ENCODE results near the gene FAM181A.

Gene FAM181A

DNA sequence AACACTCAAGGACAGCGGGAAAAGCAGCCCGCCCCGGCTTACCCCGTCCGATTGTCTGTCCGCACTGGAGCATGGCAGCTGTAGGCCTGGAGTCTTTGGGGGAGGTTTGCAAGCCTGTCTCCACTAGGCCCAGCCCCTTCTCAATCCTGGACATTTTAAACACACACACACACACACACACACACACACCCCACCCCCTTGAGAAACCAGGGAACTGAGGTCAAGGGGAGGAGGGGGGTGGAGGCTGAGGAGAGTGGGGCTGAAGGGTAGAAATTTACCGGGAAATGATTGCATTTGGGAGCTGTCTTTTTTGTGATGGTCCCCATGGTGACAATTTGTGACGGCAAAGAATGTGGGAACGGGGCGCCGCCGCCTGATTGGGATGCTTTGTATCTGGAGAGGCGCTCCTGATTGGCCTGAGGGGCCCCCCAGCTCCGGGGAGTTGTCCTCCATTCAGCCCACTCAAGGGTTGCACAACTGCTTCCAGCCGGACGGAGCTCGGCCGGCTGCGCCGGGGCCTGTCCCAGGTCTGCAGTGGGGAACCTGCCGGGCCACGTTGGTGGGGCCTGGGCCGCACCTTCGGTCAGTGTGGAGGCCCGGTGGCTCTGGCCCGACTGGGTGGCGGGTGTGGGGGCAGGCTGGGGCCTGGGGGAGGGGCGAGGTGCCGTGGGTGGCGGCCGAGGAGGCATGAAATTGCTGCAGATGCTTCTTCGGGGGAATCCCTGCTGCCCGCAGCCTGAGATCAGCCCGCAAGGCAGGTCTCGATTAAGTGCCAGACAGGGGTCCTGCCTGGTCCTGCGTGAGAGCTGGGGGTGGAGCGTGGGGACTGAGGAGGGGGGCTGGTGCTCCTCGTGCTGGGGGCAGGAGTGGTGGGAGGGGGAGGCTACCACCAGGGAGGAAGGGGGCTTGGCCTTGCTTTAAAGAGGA, at the start of gene FAM181A:
TSS of gene FAM181A (plus strand) at position 472 of the 927 bp plus-strand sequence. CDS start 942 bp downstream, outside the sequence.
- in situ Hi-C loops (cut with HindIII; ENCODE audit: low sequenced_read_pairs): no loop called here

DNA sequence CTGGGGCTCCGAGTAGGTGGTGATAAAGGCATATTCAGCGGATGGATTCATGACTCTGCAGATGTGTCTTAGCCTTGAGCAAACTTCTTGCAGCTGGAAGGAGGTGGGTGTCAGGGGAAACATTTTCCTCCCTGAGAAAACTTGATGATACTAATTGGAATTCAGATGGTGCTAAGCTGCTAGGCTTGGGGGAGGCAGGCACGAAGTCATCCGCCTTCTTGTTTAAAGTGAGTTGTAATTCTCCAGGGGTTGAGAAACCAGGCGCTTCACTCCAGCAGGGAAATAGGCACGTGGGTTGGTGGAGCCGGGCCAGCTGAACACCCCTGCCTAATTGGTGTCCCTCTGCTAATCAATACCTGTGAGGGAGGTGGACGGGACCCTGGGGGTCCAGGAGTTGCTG, 48.9 kb upstream of the FAM181A start:
- in situ Hi-C loops (cut with HindIII; ENCODE audit: low sequenced_read_pairs): no loop called here

DNA sequence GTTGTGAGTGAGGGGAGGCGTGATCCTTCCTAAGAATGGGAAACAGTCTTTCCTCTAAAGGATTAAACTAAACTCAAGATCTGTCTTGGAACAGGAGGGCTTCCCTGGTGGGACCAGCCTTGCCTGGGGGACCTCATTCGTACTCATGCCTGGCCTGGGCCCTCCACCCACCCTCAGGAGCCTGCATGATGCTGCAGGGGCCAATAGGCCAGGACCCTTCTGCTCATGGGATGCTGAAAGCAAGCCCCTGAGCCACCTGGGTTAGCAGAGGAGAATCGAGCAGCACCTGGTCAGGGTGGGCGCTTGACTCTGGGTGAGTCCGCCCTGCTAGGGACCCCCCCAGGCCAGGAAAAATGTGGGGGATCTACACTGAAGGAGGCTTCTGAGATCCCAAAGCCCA, 48.3 kb upstream of the FAM181A start:
- in situ Hi-C loops (cut with HindIII; ENCODE audit: low sequenced_read_pairs): no loop called here

DNA sequence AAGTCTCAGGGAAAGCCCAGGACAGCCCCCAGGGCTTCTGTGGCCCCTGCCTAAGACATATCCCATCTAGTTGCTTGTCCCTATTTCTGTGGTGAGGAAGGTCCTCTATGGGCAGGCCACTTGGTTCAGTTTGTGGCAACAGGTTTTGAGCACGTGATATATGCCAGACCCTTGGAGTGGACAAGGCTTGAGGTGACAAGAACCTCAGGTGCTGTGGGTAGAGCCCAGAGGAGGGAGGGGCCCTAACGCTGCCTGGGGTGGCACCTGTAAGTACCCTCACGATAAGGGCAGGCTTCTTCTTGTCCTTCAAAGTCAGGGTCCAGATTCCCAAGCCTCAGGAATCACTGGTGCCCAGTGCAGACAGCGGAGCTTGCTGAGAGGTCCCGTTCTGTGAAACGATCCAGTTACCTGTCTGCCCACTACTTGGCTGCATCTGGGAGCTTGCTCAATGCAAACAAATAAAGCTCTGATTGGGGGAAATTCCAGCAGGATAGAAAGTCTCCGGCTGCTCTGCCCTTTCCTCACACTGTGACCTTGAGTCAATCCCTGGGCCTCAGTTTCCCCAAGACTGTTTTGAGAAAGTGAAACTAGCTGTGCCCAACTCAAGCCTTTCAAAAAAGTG, 47.7 kb upstream of the FAM181A start:
- in situ Hi-C loops (cut with HindIII; ENCODE audit: low sequenced_read_pairs): no loop called here

DNA sequence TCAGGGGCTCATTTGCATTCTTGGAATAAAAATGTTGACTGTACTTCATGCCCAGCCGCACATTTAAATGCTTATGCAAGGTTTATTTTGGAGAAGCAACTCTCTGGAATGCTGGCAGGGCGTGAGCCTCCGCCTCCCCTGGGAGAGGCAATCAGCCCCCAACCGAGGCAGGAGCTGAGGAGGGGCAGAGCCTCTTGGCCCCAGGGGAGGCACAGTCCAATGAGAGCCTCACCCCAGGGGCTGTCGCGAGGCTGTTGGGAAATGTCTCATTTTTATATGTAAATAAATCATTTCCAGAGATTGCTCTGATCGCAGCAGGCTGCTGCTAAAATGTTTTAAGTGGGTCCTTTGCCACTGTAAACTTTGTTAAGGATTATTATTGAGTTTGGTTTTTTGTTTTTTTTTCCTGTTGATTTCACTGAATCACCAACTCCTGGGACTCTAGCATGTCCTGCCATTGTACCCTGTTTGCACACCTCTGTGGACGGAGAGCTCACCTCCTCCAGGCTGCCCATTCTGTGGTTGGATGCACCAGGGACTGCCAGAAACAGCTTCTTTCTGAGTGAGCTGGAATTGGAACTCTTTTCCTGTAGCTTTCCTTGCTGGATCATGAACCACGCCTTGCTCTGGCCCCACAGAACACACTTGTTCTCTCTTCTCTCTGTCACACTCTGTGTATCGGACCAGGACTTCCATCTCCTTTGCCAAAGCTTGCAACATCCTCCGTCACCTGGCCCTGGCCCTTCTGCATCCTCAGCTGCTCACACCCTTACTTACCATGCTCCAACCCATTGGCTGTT, 46.9 kb upstream of the FAM181A start:
- in situ Hi-C loops (cut with HindIII; ENCODE audit: low sequenced_read_pairs): no loop called here

DNA sequence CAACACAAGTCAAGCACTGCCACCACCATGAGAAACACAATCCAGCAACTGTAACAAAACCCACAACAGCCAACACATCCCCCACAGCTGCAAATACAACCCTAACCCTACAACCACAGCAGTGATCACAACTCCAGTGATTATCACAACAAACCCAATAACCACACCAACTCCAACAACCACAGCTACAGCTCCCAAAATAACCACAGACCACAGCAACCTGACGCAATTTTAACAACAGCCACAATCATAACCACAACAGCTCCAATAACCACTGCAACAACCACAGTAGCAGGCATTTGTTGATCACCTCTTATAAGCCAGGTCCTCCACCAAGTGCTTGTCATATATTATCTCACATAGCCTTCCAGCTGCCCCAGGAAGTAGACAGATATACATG, 42.2 kb upstream of the FAM181A start:
- in situ Hi-C loops (cut with HindIII; ENCODE audit: low sequenced_read_pairs): no loop called here

DNA sequence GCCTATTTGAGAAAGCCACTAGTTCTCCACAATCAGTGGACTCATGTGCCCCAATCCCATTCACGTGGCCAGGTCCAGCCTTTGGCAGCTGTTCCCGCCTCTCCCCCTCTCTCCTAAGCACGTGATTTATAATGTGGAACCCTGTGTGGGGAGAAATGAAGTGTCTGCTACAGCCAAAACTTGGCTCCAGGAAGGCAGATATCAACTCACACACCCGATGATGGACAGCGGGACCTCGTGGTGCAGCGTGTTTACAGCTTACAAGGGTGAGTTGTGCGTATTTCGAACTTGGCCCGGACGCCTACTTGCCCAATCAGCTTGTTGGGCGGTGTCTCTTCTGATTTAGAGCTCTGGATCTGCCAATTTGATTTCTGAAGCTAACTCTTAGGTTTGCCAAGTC, 38.1 kb upstream of the FAM181A start:
- in situ Hi-C loops (cut with HindIII; ENCODE audit: low sequenced_read_pairs): no loop called here

DNA sequence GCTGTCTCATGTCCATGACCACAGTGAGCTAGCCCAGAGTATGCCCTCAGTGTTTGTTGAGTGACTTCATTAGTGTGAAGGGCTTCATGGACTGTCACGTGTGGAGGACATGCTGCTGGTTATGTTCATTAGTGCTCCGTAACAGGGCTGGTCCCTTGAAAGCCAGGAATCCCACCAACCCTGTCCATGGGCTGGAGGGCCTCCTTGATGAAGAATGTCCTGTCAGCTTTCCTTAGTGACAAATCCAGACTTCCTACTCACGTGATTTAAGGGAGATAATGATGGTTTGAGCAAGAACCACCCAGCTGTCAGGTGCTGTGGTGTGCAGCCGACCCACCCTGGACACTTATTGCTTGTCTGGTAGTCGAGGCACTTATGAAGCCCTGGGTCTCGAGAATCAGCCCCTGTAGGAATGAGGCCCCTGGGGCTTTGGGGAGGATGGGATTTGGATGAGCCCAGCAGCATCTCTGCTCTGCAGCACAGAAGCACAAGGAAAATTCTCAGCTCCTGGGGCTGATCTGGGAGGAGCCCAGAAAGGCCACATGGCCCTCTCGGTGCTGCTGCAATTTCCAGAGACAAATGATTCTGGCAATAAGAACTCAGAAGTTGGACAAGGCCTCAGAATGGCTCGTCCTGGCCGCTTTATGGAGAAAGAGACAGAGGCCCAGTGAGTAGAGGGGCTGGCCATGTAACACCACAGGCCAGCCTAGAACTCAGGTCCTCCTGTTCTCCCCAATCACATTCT, 37.2 kb upstream of the FAM181A start:
- in situ Hi-C loops (cut with HindIII; ENCODE audit: low sequenced_read_pairs): no loop called here

DNA sequence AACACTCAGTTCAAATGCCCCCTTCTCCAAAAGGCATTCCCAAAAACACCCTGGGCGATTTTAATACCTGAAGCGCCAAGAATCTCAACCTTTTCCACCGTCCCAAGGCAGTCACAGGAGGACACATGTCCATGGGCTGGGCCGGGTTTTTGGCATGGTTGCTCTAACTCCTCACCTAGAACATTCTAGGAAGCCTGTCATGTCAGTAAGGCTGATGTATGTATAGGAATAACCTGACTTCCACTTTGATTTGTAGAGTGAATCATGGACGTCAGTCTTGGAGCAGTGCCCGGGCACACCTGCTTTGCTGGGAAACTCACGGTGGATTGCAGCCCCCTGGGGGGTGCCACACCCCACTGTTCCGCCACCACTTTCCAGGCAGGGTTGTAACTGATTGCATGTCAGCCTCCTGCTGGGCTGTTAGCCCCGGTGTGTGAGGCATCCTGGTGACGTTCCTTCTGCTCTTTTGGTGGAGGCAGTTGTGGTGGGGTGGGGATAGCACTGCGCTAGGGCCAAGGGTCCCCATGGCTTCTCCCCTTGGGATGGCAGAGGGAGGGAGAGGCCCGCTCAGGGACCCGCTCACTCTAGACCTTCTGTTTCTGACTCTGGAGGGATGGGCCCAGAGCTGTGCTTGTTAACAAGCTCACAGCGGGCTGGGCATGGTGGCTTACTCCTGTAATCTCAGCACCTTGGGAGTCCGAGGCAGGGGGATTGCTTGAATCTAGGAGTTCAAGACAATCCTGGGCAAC, 35.2 kb upstream of the FAM181A start:
- in situ Hi-C loops (cut with HindIII; ENCODE audit: low sequenced_read_pairs): no loop called here

DNA sequence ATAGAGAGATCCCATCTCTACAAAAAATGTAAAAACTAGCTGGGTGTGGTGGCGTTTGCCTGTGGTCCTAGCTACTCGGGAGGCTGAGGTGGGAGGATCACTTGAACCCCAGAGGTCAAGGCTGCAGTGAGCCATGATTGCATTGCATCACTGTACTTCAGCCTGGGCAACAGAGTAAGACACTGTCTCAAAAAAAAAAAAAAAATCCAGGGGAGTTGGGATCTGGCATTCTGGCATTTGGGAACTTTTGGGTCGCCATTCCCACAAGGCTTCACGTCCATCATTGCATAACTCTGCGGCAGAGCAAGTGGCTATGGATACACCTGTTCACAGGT, 34.7 kb upstream of the FAM181A start:
- in situ Hi-C loops (cut with HindIII; ENCODE audit: low sequenced_read_pairs): no loop called here

DNA sequence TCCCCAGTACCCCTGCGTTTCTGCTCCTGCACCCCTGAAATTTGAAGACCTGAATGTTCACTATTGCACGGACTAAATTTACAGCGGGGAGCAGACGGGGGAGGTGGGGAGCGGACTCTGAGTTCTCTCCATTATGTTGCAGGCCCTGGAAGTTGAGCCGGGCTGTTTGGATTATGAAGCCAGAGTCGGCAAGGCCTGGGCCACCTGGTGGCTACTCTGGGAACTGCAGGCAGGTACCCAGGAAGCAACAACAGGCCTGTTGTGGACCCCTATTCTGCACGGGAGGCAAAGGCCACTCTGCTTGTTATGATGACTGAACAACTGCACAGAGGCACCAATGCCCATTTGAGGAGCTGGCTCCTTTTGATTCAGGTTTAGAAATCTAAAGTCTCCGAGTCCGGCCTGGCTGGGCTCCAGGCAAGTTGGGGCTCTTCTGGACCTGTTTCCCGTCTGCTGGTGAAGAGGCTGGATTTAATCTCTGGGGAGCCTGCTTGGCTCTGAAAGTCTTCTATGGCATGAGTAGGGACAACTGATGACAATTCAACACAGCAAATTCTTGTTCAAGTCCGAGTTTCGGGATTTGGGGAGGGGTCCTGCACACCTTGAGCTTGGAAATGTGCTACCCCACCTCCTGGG, 34.1 kb upstream of the FAM181A start:
- in situ Hi-C loops (cut with HindIII; ENCODE audit: low sequenced_read_pairs): no loop called here

DNA sequence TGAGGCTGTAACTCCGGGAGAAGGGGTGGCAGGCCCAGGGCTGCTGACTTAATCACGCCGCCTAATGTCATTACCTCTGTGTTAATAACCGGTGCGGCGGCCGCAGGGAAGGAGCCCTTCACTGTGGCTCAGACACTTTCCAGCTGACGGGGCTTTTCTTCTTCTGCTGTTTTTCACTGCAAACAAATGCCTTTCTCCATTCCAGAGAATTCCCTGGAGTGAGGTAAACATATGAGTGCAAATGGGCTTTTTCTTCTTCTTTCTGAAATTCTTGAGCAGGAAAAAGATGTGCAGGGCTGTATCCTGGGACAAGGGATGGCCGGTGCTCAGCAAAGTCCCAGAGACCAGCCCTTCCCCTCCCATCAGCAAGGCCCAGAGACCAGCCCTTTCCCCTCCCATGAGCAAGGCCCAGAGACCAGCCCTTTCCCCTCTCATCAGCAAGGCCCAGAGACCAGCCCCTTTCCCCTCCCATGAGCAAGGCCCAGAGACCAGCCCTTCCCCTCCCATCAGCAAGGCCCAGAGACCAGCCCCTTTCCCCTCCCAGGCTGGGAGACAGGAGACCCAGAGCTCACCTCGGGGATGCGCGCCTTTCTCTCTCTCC, 33.4 kb upstream of the FAM181A start:
- in situ Hi-C loops (cut with HindIII; ENCODE audit: low sequenced_read_pairs): no loop called here

DNA sequence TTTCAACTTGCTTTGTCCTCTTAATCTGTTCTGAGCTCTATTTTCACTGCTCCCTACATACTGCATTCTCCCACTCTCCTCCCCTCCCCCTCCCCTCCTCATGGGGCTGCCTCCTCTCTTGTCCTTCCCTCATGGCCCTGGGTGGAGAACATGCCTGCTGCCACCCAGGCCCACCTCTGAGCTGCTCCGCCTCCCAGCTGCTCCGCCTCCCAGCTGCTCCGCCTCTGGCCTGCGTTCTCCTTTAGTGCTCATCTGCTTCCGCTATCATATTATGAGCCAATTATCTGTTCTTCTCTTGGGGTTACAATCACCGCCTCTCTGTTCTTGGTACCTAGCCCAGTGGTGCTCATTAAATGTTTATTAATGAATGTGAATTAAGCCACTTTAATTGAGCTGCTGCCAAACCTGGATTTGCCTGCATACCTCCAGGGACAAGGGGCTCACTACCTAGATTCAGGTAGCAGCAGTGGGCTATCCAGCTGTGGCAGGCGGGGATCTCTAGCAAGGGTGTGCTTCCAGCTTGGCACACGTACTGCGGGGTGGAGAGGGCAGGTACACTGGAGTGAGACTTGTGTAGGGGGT, 32.0 kb upstream of the FAM181A start:
- in situ Hi-C loops (cut with HindIII; ENCODE audit: low sequenced_read_pairs): no loop called here

DNA sequence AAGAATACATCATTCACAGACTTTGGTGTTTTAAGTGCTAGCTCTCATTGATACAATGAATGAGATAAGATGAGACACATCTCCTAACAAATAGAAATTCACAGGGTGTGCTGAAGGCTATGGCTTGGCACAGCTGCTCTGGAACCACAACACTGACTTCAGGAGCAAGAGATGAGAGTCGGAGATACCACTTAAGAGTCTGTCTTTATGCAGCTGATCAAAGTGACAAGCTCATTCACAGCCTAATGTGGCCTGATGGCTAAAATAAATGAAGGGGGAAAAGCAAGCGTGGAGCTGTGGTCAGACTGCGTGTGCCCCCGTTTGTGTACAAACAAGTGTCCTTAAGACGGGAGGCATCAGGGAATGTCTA, 29.7 kb upstream of the FAM181A start:
- in situ Hi-C loops (cut with HindIII; ENCODE audit: low sequenced_read_pairs): no loop called here

DNA sequence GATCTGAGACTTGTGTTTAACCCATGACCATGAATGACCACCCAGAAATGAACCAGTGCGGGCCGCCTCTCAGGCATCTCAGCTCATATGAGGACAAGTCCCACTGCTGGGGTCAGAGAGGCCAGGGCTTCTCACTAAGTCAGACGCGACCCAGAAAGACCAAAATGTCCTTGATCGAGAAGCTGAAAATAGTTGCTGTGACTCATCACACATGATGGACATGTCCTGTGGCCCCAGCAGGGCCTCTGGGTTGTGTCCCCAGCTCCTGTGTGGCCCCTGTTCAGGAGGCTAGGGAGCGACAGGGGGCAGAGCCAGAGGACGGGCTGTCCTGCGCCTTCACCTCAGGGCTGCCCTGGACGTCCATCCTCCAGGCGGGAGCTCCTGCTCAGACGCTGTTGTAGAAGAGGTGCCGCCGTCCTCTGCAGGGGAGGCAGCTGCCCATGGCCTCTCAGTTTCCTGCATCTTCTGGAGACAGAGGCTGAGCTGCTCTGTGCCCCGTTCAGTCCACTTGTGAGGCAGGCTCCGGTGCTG, 29.0 kb upstream of the FAM181A start:
- in situ Hi-C loops (cut with HindIII; ENCODE audit: low sequenced_read_pairs): no loop called here

DNA sequence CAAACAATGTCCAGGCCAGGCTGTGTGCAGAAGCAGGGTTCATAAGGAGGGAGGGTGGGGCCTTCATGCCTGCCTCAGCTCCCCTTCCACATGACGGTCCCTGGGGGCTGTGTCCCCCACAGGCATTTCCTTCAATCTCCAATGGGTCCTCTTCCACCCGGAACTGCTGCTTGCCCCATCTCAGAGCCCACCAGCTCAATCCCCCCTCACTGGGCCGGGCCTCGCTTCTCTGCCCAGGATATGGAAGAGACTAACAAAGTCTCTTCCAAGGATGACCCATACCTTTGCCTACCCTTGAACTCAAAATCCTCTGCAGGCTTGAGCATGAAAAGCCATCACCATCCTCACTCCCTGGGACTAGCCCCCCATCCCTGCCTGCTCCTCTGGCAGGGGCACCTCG, 28.4 kb upstream of the FAM181A start:
- in situ Hi-C loops (cut with HindIII; ENCODE audit: low sequenced_read_pairs): no loop called here

DNA sequence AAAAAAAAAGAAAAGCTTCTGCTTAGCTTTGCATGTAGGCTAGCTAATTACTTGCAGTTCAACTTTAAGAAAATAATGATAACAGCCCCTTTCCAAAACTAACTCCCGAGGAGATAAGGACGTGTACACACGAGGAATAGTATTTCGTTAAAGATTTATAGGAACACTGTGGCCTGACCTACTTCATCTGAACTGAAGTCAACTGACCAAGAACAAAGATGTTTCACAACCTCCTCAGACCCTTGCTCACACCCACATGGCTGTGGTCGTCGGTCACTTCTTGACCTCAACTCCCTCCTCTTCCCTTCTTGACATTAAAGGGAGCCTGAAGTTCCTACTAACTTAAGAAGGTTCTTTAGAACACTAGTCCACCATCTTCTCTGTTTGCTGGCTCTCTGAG, 25.3 kb upstream of the FAM181A start:
- in situ Hi-C loops (cut with HindIII; ENCODE audit: low sequenced_read_pairs): loop anchor here (25.0 kb wide), 1 partner anchor 240 kb away; no protein-coding TSS in a partner anchor

DNA sequence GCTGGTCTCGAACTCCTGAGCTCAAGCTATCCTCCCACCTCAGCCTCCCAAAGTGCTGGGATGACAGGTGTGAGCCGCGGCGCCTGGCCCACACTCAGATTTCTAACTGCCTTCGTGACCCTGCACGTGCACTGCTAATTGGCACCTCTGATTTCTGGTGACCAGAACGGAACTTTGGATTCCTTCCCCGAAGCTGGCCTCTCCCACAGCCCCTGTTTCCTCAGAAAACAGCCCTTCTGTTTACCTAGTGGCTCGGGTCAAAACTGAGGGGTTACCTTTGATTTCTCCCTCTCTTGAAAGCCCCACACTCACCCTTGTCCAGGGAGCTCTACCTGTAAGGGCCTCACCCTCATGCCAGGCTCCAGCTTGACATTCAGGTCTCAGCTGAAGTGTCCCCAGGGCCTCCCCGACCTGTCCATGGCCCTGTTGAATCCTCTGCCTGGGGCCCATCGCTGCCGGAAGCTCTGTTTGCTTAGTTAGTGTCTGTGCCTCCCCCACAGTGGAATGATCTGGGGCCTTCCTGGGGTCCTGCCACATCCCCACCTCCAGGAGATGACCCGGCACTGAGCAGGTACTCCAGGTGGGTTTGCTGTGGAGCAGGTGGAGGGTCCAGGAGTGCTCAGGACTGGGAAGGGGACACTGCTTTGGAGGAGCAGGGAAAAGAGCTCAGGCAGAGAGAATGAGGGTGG, 24.4 kb upstream of the FAM181A start:
- in situ Hi-C loops (cut with HindIII; ENCODE audit: low sequenced_read_pairs): loop anchor here (25.0 kb wide), 1 partner anchor 240 kb away; no protein-coding TSS in a partner anchor

All from DLD1 (cell line).